HepG2 (cell line): ENCODE results near the gene RBP5. TPM values are rescaled to one million over a fixed set of nuclear protein-coding genes. Genes with fewer than 3 reads are reported as not detected.

Source experiments
- CBX5 ChIP-seq: sonication (generic); formaldehyde crosslinking; IDR thresholded peaks from 2 replicates; pipeline ENCODE4 v1.4.0; 2020; ENCODE audit warnings: missing genetic modification reagents, borderline replicate concordance
- EHMT2 ChIP-seq: fragments of 200-600 bp; sonication (generic); IDR thresholded peaks from 2 replicates; pipeline ENCODE4 v1.7.0; 2017; ENCODE audit warnings: antibody characterized with exemption, low read depth, low read length, borderline replicate concordance
- GTF2F1 ChIP-seq: fragments of 150-350 bp; IDR thresholded peaks from 2 replicates; pipeline ENCODE4 v1.6.1; 2014; ENCODE audit warnings: low read length
- HMGXB4 ChIP-seq, 2 experiments: sonication (generic) in 1 of 2; formaldehyde crosslinking in 1 of 2; IDR thresholded peaks; 2 replicates each; pipeline versions ENCODE4 v1.4.0 to v1.6.1; 2018 to 2020; ENCODE audit warnings: missing genetic modification reagents in 2 of 2, borderline replicate concordance in 1 of 2, low read depth in 1 of 2, mild to moderate bottlenecking in 1 of 2, missing biosample characterization in 1 of 2
- HOMEZ ChIP-seq: IDR thresholded peaks from 2 replicates; pipeline ENCODE4 v1.6.1; 2016; ENCODE audit warnings: low read depth
- JUNB ChIP-seq: sonication (generic); formaldehyde crosslinking; IDR thresholded peaks from 2 replicates; pipeline ENCODE4 v1.8.0; 2022; ENCODE audit warnings: missing genetic modification reagents, mild to moderate bottlenecking, borderline replicate concordance
- KLF15 ChIP-seq: sonication (generic); formaldehyde crosslinking; IDR thresholded peaks from 2 replicates; pipeline ENCODE4 v1.8.1; 2023; ENCODE audit warnings: borderline replicate concordance, mild to moderate bottlenecking, inconsistent platforms, missing genetic modification reagents, mixed read lengths
- MEIS2 ChIP-seq: sonication (generic); formaldehyde crosslinking; IDR thresholded peaks from 2 replicates; pipeline ENCODE4 v1.9.0; 2021; ENCODE audit warnings: mild to moderate bottlenecking, missing genetic modification reagents
- MTF1 ChIP-seq: sonication (generic); formaldehyde crosslinking; IDR thresholded peaks from 2 replicates; pipeline ENCODE4 v1.5.0; 2020; ENCODE audit warnings: missing genetic modification reagents
- RERE ChIP-seq: IDR thresholded peaks from 2 replicates; pipeline ENCODE4 v1.6.1; 2016; ENCODE audit warnings: low read depth, missing genetic modification reagents, missing compliant biosample characterization
- SOX13 ChIP-seq, 3 experiments: fragments of 450-650 bp in 1 of 3; sonication (generic) in 1 of 3; formaldehyde crosslinking in 1 of 3; IDR thresholded peaks in 2 of 3; conservative IDR thresholded peaks in 1 of 3; 2 replicates each; pipeline versions ENCODE4 v1.5.0 to v1.6.1; 2016 to 2020; ENCODE audit warnings: antibody characterized with exemption in 1 of 3, mild to moderate bottlenecking in 1 of 3, missing compliant biosample characterization in 1 of 3, missing genetic modification reagents in 1 of 3, moderate library complexity in 1 of 3
- TAF1 ChIP-seq: sonication (generic); formaldehyde crosslinking; IDR thresholded peaks from 2 replicates; pipeline ENCODE4 v1.4.0; 2020; ENCODE audit warnings: missing genetic modification reagents
- ZNF275 ChIP-seq: sonication (generic); formaldehyde crosslinking; IDR thresholded peaks from 2 replicates; pipeline ENCODE4 v1.8.0; 2022; ENCODE audit warnings: missing genetic modification reagents, mild to moderate bottlenecking, inconsistent platforms, borderline replicate concordance
- ZNF552 ChIP-seq: sonication (generic); formaldehyde crosslinking; IDR thresholded peaks from 2 replicates; pipeline ENCODE4 v1.9.0; 2022; ENCODE audit warnings: missing genetic modification reagents, mild to moderate bottlenecking, borderline replicate concordance
- ZNF800 ChIP-seq: sonication (generic); formaldehyde crosslinking; IDR thresholded peaks from 2 replicates; pipeline ENCODE4 v1.4.0; 2020; ENCODE audit warnings: missing genetic modification reagents
- polyA plus RNA-seq, 8 experiments: library from polyadenylated mRNA; depleted of rRNA in 3 of 8; stranded (reverse) in 7 of 8; unstranded in 1 of 8; fragments of >200 nt; fragmentation: Illumina TruSeq in 4 of 8; extraction: Trizol in 4 of 8; gene quantifications; 2 replicates each; pipeline versions ENCODE4 v1.2.1 to v1.2.3, GENCODE V29; 2011 to 2016; ENCODE audit warnings: low read depth in 4 of 8, missing spikeins in 1 of 8, mixed read lengths in 1 of 8; ENCODE audit not compliant: insufficient read depth in 1 of 8
- total RNA-seq, 5 experiments: library from RNA; depleted of rRNA; stranded (reverse); fragments of >200 nt; fragmentation: Illumina TruSeq; extraction: Trizol; gene quantifications; 2 replicates each; pipeline ENCODE4 v1.2.3, GENCODE V29; 2016; ENCODE audit warnings: low read depth in 1 of 5

The RBP5 gene
- total and polyA plus RNA-seq, 2 of the 13 experiments (the other 11 are each of a cell fraction or from before 2014, with no cell fraction given) = 13.8 to 19.8 TPM

- TF ChIP-seq RERE (no peak), JUNB (no peak; the same call in 1 of the 2 replicates), MEIS2 (CRISPR knock-in tag) (no peak), ZNF275 (no peak), TAF1 (no peak), ZNF552 (CRISPR knock-in tag) (no peak), HMGXB4 (CRISPR knock-in tag; IDR thresholded peaks at IDR 0.05; ENCODE audit: borderline replicate concordance in 1 of 2, low read depth in 1 of 2) (no peak; a peak in 1 of 4 replicates), HOMEZ (CRISPR knock-in tag) (0 out of 2 replicates have a peak, but pooled peaks have one; percentile 15), ZNF800 (CRISPR knock-in tag) (no peak), GTF2F1 (no peak), EHMT2 (no peak), SOX13 (IDR thresholded peaks at IDR 0.05) (no peak), SOX13 (CRISPR knock-in tag; conservative IDR thresholded peaks at IDR 0.05 in 1 of 2, IDR thresholded peaks at IDR 0.05 in 1 of 2) (no peak), CBX5 (CRISPR knock-in tag) (no peak), MTF1 (CRISPR knock-in tag) (no peak), KLF15 (CRISPR knock-in tag) (no peak)
Measured at GRCh38 chr12:7130701-7131501, 2.2 kb upstream of the RBP5 start (continued).
